ENCODE measurements around the gene CEP41. TPM values are rescaled to one million over a fixed set of nuclear protein-coding genes. Genes with fewer than 3 reads are reported as not detected.

CEP41 gene
- polyA plus RNA-seq, 1 donor from 2014 or later = 47.0 TPM

DNA sequence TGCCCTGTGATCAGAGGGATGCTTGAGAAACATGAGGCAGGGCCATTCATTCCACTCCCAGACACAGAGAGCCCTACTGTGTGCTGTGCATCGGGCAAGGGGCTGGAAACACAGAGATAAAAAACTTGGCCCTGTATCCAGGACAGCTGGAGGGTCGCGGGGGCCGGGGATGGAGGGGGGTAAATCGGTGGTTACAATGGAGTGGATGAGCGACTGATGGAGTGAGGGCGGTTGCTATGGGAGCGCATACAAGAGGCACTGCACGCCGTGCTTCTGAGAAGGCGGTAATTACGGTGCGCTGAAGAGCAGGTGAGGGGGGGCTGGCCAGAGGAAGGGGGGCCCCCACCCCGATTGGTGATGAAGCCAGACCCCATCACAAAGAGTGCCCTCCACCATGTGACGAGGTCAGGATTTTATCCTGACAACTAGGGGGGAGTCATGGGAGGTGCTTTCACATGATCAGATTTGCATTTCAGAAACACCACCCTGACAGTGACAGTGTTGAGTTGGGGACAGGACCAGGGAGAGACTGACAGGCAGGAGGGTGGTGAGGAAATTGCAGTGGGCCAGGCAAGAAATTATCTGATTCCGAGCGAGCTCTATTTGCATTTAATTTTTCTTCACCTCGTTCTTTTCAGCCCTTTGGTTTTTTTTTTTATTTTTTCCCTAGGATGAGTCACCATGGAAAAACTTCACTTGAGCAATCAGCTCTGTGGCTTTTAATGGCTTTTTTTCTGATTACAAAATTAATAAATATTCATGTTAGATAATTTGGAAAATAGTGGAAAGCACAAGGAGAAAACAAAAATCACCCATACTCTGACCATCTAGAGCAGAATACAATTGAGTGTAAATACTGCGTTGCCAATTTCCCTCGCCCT is 88.4 kb downstream of the CEP41 start:
- H3F3A ChIP-seq (ENCODE audit: insufficient read depth, low read length, poor library complexity, severe bottlenecking) = peaks cover 11% of the 10 kb centered on the region
- no peaks in the 10 kb centered on the region for H3K36me3 ChIP-seq (ENCODE audit: insufficient read depth, low read length)
- peak overlapping the region; percentile 82 for H3K9ac ChIP-seq (ENCODE audit: low read length)
- H3K9me3 ChIP-seq (ENCODE audit: low read length) = no peaks in the 10 kb centered on the region
- no peaks in the 10 kb centered on the region for H3K27me3 ChIP-seq (ENCODE audit: insufficient read depth, low read depth, low read length)
- peak overlapping the region; percentile 54 for H3K4me3 ChIP-seq (ENCODE audit: low read length)
- peak overlapping the region; percentile 32 for H3K4me2 ChIP-seq (ENCODE audit: low read length)
- no peaks in the 10 kb centered on the region for H4K20me1 ChIP-seq (ENCODE audit: insufficient read depth)
- peak; percentile 96 for TF ChIP-seq EP300 (conservative IDR thresholded peaks at IDR 0.05; ENCODE audit: poor library complexity, severe bottlenecking)
- TF ChIP-seq MXI1 (conservative IDR thresholded peaks at IDR 0.05; ENCODE audit: poor library complexity, severe bottlenecking) = peak; percentile 44
- TF ChIP-seq EZH2 (IDR thresholded peaks at IDR 0.05; ENCODE audit: borderline replicate concordance, insufficient read depth, low read length, poor library complexity, severe bottlenecking) = no peak
- peak; percentile 84 for TF ChIP-seq POLR2AphosphoS5 (IDR thresholded peaks at IDR 0.05)
- peak; percentile 64 for TF ChIP-seq REST (IDR thresholded peaks at IDR 0.05; ENCODE audit: borderline replicate concordance)
- peak; percentile 31 for TF ChIP-seq CTCF (IDR thresholded peaks at IDR 0.05; ENCODE audit: poor library complexity, severe bottlenecking)
- TF ChIP-seq RAD21 (conservative IDR thresholded peaks at IDR 0.05) = peak; percentile 58
- peak; percentile 63 for TF ChIP-seq SMC3 (conservative IDR thresholded peaks at IDR 0.05; ENCODE audit: poor library complexity)
- TF ChIP-seq TAF1 (IDR thresholded peaks at IDR 0.05; ENCODE audit: low read depth) = no peak
- peak overlapping the region; percentile 99 for H3K27ac ChIP-seq (ENCODE audit: low read length)
- no peaks in the 10 kb centered on the region for H3K9me2 ChIP-seq (ENCODE audit: insufficient read depth, low read length)
- H3K79me2 ChIP-seq (replicated peaks; ENCODE audit: insufficient read depth, low read length) = no peaks in the 10 kb centered on the region
- no peak overlapping the region for H2AFZ ChIP-seq (ENCODE audit: low read depth, low read length)

GRCh38 chr7:130351791-130352090 is 89.1 kb downstream of the CEP41 start:
- Histone ChIP-seq H3K9ac (ENCODE audit: low read length) (peak overlapping the region; percentile 82), H3K27me3 (ENCODE audit: insufficient read depth, low read depth, low read length) (no peaks in the 10 kb centered on the region), H3K79me2 (replicated peaks; ENCODE audit: insufficient read depth, low read length) (no peaks in the 10 kb centered on the region), H3K4me3 (ENCODE audit: low read length) (peak overlapping the region; percentile 54), H3F3A (ENCODE audit: insufficient read depth, low read length, poor library complexity, severe bottlenecking) (peaks cover 11% of the 10 kb centered on the region), H3K9me3 (ENCODE audit: low read length) (no peaks in the 10 kb centered on the region), H3K9me2 (ENCODE audit: insufficient read depth, low read length) (no peaks in the 10 kb centered on the region), H3K27ac (ENCODE audit: low read length) (peak overlapping the region; percentile 99), H3K4me2 (ENCODE audit: low read length) (peak overlapping the region; percentile 32), H2AFZ (ENCODE audit: low read depth, low read length) (no peak overlapping the region), H3K36me3 (ENCODE audit: insufficient read depth, low read length) (no peaks in the 10 kb centered on the region), H4K20me1 (ENCODE audit: insufficient read depth) (no peaks in the 10 kb centered on the region)
- no peak for TF ChIP-seq EP300 (conservative IDR thresholded peaks at IDR 0.05; ENCODE audit: poor library complexity, severe bottlenecking)

Data from neural cell (in vitro differentiated cells).